DND-41 (cell line): ENCODE data around the gene DIS3L2.

ENCODE experiments used
- CTCF ChIP-seq: IDR thresholded peaks from 2 replicates; pipeline ENCODE4 v1.5.1; 2012; ENCODE audit warnings: borderline replicate concordance, low read length, moderate library complexity, mild to moderate bottlenecking; ENCODE audit not compliant: poor library complexity, severe bottlenecking; ENCODE audit errors: extremely low read depth
- EZH2 ChIP-seq: IDR thresholded peaks from 3 replicates; pipeline ENCODE4 v1.6.1; 2012; ENCODE audit warnings: borderline replicate concordance, low read depth, mild to moderate bottlenecking, moderate library complexity, low read length, inconsistent platforms; ENCODE audit not compliant: severe bottlenecking

DNA sequence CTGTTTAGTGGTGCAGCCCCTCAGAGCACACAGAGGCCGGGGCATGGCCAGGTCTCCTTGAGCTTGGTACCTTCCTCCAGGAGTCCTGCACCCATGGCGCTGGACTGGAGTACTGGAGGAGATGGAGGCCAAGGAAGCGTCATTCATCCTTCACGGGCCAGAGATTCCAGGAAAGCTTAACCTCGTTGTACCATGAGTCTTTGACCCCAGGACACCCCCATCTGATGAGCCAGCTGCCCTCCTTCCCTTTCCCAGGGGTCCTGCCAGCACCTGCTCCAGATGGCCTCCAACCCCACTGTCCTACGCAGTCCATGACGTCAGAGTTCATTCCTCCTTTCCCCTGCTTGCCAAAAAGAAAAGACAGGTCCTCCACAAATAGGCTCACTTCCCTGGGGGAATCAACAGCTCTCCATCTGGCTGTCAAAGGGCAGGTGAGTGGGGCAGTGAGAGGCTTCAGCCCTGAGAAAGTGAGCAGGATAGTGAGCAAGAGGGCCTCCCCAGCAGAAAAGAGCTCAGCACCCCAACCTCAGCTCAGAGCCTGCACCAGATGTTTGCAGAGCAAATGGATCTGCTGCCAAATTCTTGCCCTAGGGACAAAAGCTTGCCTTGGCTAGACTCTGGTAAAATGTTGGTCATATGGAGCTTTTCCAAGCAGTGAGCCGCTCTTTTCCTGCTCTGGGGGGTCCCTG, 30.8 kb upstream of the DIS3L2 start:
- TF ChIP-seq CTCF (no peak), EZH2 (no peak)
